ENCODE measurements around the gene SLC2A4RG. TPM values are rescaled to one million over a fixed set of nuclear protein-coding genes. Genes with fewer than 3 reads are reported as not detected.

The SLC2A4RG gene
- total and polyA plus RNA-seq, 2 of the 13 experiments (the other 11 are each of a cell fraction or from before 2014, with no cell fraction given): 91.4 to 95.9 TPM

DNA sequence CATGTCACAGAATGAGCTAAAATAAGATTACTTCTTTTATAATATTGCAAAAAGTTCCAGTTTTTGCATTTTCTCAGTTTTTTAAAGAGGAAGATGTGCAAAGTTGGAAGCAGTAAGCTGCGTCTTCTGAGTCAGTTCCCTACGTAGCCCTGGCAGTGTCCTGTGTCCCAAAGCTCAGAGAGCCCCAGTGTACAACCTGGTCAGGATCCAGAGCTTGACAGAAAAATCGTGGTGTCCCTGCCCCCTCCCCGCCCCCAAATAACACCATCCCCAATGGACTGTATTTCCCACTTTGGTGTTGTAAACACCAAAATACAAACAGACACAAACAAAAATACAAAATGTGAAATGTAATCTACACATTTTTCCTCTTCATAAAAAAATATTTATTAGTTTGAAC lies 4.6 kb downstream of the SLC2A4RG start:
- Histone ChIP-seq H3K4me3 (replicated peaks in 1 of 3; ENCODE audit: insufficient read depth in 1 of 3, low read depth in 2 of 3, low read length in 3 of 3) (peak overlapping the region in 1 of 3 experiments; percentile 3; a peak in 1 of 6 replicates), H3K36me3 (replicated peaks in 1 of 2; ENCODE audit: control insufficient read depth in 1 of 2, insufficient read depth in 2 of 2, low read length in 2 of 2) (peaks cover 17 to 27% of the 10 kb centered on the region in 2 experiments), H3K27me3 (ENCODE audit: control insufficient read depth in 1 of 2, insufficient read depth in 2 of 2, low read length in 2 of 2) (no peaks in the 10 kb centered on the region), H2AFZ (ENCODE audit: low read length) (no peak overlapping the region), H3K9ac (ENCODE audit: insufficient read depth, low read depth, low read length) (no peak overlapping the region), H3K4me1 (ENCODE audit: insufficient read depth, low read length) (peaks cover 76% of the 10 kb centered on the region), H3K79me2 (ENCODE audit: insufficient read depth, low read length) (peaks cover 11% of the 10 kb centered on the region), H3K27ac (ENCODE audit: extremely low read length, insufficient read depth, low read length) (peak overlapping the region; percentile 49), H4K20me1 (ENCODE audit: insufficient read depth, low read length) (no peaks in the 10 kb centered on the region), H3K4me2 (ENCODE audit: low read depth, low read length) (peak overlapping the region; percentile 77), H3K9me3 (ENCODE audit: low read length) (no peaks in the 10 kb centered on the region)
- POLR2A ChIA-PET: interaction anchor here (1.4 to 2.7 kb wide), 5 partner anchors 10 to 212 kb away, joined by 4 to 9 read pairs (median 5); partner anchors contain the start of gene UCKL1
- ATAC-seq: no peak
- DNase-seq (ENCODE audit: low spot score): no peak
- BruUV-seq (replicated peaks): no TSS peak
- 69% methylated on average over 4 of the region's 4 CpGs for WGBS (ENCODE audit: low lambda C conversion rate)
- no peak for FAIRE-seq
- CTCF ChIA-PET (ENCODE audit: low intra/inter-chr PET ratio, low total read pairs): no interaction called here
- intact Hi-C loops (cut with micrococcal nuclease; ENCODE audit: unreplicated experiment) (loop anchor here (10.0 kb wide), 1 partner anchor 121 kb away; the partner anchor contains the start of genes ABHD16B and TPD52L2), in situ Hi-C loops (cut with HindIII; ENCODE audit: extremely low pct_ligation_motif_present, low pct_unique_long_range_greater_than_20kb) (loop anchor here (5.0 kb wide), 1 partner anchor 37 kb away; the partner anchor contains the start of genes ARFRP1 and ZGPAT)
- peak; percentile 44; the same call in 1 of the 2 replicates for TF ChIP-seq PAF1 (CRISPR knock-in tag; IDR thresholded peaks at IDR 0.05)
- TF ChIP-seq ARNT2 (CRISPR knock-in tag; IDR thresholded peaks at IDR 0.05; ENCODE audit: low read depth): 0 out of 2 replicates have a peak, but pooled peaks have one; percentile 7
- 0 out of 2 replicates have a peak, but pooled peaks have one; percentile 1 for TF ChIP-seq MXD4 (CRISPR knock-in tag; IDR thresholded peaks at IDR 0.05)
- TF ChIP-seq EHMT2 (IDR thresholded peaks at IDR 0.05; ENCODE audit: borderline replicate concordance, low read depth, low read length): no peak
- TF ChIP-seq ZC3H4 (CRISPR knock-in tag; IDR thresholded peaks at IDR 0.05; ENCODE audit: borderline replicate concordance): no peak
- 0 out of 2 replicates have a peak, but pooled peaks have one; percentile 0 for TF ChIP-seq NR2F2 (IDR thresholded peaks at IDR 0.05; ENCODE audit: borderline replicate concordance, low read depth)
- no peak for TF ChIP-seq FOXK2 (IDR thresholded peaks at IDR 0.05)
- no peak for TF ChIP-seq RCOR2 (CRISPR knock-in tag; IDR thresholded peaks at IDR 0.05)
- TF ChIP-seq ZBTB8A (CRISPR knock-in tag; IDR thresholded peaks at IDR 0.05; ENCODE audit: borderline replicate concordance, low read depth): no peak
- TF ChIP-seq CEBPG (CRISPR knock-in tag; IDR thresholded peaks at IDR 0.05): no peak
- 0 out of 2 replicates have a peak, but pooled peaks have one; percentile 19 for TF ChIP-seq ZFAT (CRISPR knock-in tag; conservative IDR thresholded peaks at IDR 0.05)
- no peak for TF ChIP-seq IKZF1 (IDR thresholded peaks at IDR 0.05)
- TF ChIP-seq ZNF761 (CRISPR knock-in tag; conservative IDR thresholded peaks at IDR 0.05): no peak
- 0 out of 2 replicates have a peak, but pooled peaks have one; percentile 3 for TF ChIP-seq KLF6 (CRISPR knock-in tag; IDR thresholded peaks at IDR 0.05)
- TF ChIP-seq, protein P1, sequence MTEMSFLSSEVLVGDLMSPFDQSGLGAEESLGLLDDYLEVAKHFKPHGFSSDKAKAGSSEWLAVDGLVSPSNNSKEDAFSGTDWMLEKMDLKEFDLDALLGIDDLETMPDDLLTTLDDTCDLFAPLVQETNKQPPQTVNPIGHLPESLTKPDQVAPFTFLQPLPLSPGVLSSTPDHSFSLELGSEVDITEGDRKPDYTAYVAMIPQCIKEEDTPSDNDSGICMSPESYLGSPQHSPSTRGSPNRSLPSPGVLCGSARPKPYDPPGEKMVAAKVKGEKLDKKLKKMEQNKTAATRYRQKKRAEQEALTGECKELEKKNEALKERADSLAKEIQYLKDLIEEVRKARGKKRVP (CRISPR knock-in tag; IDR thresholded peaks at IDR 0.05): 0 out of 4 replicates have a peak, but pooled peaks of 1 of the 2 experiments have one; percentile 12
- no peak for TF ChIP-seq U2AF2 (IDR thresholded peaks at IDR 0.05; ENCODE audit: low read depth, low read length)
- TF ChIP-seq ZNF615 (CRISPR knock-in tag; IDR thresholded peaks at IDR 0.05; ENCODE audit: borderline replicate concordance): no peak
- TF ChIP-seq ZNF343 (CRISPR knock-in tag; IDR thresholded peaks at IDR 0.05): peak; percentile 4; the same call in 1 of the 2 replicates
- TF ChIP-seq EED (CRISPR knock-in tag; IDR thresholded peaks at IDR 0.05): no peak
- 0 out of 2 replicates have a peak, but pooled peaks have one; percentile 4 for TF ChIP-seq SPEN (CRISPR knock-in tag; IDR thresholded peaks at IDR 0.05; ENCODE audit: low read depth)
- no peak for TF ChIP-seq U2AF1 (optimal IDR thresholded peaks at IDR 0.05; ENCODE audit: low read depth, low read length)
- 0 out of 2 replicates have a peak, but pooled peaks have one; percentile 19 for TF ChIP-seq SOX13 (IDR thresholded peaks at IDR 0.05)
- TF ChIP-seq SOX13 (CRISPR knock-in tag; conservative IDR thresholded peaks at IDR 0.05 in 1 of 2, IDR thresholded peaks at IDR 0.05 in 1 of 2): no peak
- TF ChIP-seq ZNF264 (CRISPR knock-in tag; IDR thresholded peaks at IDR 0.05): peak; percentile 15; the same call in 1 of the 2 replicates
- TF ChIP-seq, protein P2, sequence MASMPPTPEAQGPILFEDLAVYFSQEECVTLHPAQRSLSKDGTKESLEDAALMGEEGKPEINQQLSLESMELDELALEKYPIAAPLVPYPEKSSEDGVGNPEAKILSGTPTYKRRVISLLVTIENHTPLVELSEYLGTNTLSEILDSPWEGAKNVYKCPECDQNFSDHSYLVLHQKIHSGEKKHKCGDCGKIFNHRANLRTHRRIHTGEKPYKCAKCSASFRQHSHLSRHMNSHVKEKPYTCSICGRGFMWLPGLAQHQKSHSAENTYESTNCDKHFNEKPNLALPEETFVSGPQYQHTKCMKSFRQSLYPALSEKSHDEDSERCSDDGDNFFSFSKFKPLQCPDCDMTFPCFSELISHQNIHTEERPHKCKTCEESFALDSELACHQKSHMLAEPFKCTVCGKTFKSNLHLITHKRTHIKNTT (CRISPR knock-in tag; IDR thresholded peaks at IDR 0.05): 0 out of 2 replicates have a peak, but pooled peaks have one; percentile 44

Data from HepG2 (cell line).